Adipose tissue (tissue), 3 donors: ENCODE results near the gene ADAP1. TPM values are rescaled to one million over a fixed set of nuclear protein-coding genes. Genes with fewer than 3 reads are reported as not detected.

Experiments used
- H3K27ac ChIP-seq: one replicate; pipeline ENCODE4 v1.5.1; 2013; ENCODE audit warnings: low read depth, low read length
- WGBS, 3 donors: extraction: QIAGEN DNeasy Blood & Tissue Kit; methylation state at CpG; one replicate each; pipeline ENCODE4 v1.1.7; 2013; 5-methylcytosine and 5-hydroxymethylcytosine counted together
- polyA plus RNA-seq, 3 donors: library from polyadenylated mRNA; stranded (reverse); fragments of 200-250 nt; gene quantifications; one replicate each; pipeline ENCODE4 v1.2.3, GENCODE V29; 2013
- donor health status: healthy with polysubstance abuse.
- donor health status: Bipolar disorder and iron deficiency.
- donor health status: healthy.

Gene ADAP1
- polyA plus RNA-seq, 3 donors, result 8.7 to 11.7 (median 9.8) TPM

DNA sequence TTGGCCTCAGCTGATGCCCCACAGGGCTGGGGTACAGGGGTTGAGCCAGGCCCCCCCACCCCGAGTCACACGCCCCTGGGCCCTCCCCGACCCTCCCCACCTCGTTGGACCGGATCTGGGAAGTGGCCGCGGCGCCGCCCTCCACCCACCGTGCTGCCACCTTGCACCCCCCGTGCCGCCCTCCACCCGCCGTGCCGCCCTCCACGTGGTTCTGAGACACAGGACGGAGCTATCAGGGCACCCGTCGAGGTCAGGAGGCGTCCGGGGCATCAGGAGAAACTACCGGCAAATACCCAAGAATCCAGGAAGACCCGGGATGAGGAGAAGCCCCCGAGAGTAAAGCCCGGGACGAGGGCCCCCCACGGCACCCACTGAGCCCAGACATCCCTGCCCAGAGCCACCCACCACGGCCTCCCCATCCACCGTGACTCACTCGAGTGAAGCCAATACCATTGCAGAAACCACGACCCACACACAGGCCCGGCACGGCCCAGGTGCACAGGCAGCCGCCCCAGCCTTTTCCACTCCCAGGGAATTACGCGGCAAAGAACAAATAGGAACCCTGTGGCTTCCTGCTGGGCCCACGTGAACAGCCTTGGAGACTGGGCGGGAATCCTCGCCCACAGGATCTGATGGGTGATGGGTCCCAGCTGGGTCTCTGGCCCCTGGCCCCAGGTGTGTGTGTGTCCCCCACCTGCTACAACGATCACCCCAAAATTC is 34.0 kb downstream of the ADAP1 start:
- no peak overlapping the region for H3K27ac ChIP-seq
- 78 to 86% (median 80%) methylated on average over 33 to 40 of the region's 40 CpGs for WGBS, 3 donors

- H3K27ac ChIP-seq, result no peak overlapping the region
- 79 to 95% (median 83%) methylated on average over 19 to 26 of the region's 26 CpGs for WGBS, 3 donors
Measured at GRCh38 chr7:919924-920341, 34.5 kb downstream of the ADAP1 start.

- 87 to 92% (median 90%) methylated on average over 13 of the region's 13 CpGs for WGBS, 3 donors
- H3K27ac ChIP-seq, result no peak overlapping the region
Measured at GRCh38 chr7:919114-919442, 35.4 kb downstream of the ADAP1 start.

DNA sequence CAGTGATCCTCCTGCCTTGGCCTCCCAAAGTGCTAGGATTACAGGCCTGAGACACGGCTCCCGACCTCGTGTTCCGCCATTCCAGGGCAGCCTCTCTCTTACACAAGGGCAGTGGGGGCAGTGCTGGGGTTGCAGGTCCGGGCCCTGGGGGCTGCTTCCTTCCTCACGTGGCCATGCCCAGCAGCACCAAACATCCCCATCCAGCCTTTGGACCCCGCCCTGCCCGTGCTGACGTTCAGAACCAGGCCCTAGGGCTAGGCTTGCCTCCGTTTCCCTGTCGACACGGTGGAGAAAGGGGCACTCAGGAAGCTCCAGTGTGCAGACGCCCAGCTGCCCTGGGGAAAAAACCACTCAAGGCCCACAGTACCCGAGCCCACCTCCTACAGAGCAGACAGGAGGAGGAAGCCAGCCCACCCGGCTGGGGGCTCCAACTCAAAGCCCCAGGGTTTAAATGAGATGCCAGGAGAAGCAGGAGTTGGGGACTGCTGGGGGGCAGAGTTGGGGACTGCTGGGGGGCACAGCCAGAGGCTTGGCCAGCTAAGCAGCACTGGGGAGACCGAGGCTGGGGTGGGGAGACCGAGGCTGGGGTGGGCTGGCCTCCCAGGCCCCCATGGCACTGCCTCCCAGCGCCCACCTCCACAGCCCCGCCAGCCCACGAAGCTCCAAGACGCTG is 35.9 kb downstream of the ADAP1 start:
- 74 to 92% (median 75%) methylated on average over 18 to 21 of the region's 21 CpGs for WGBS, 3 donors
- no peak overlapping the region for H3K27ac ChIP-seq

DNA sequence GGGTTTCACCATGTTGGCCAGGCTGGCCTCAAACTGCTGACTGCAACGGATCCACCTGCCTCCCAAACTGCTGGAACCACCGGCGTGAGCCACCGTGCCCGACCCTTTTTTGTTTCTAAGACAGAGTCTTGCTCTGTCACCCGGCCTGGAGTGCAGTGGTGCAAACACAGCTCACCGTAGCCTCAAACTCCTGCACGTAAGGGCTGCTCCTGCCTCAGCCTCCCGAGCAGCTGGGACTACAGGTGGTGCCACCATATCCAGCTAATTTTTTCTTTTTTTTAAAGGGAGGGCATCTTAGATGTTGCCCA is 36.4 kb downstream of the ADAP1 start:
- WGBS, 3 donors, result 83 to 93% (median 90%) methylated on average over 9 of the region's 9 CpGs
- H3K27ac ChIP-seq, result no peak overlapping the region

- 82 to 88% (median 88%) methylated on average over 26 to 29 of the region's 33 CpGs for WGBS, 3 donors
Measured at GRCh38 chr7:917255-918117, 37.0 kb downstream of the ADAP1 start.

GRCh38 chr7:916291-916941 is 38.1 kb downstream of the ADAP1 start:
- WGBS, 3 donors, result 48 to 52% (median 50%) methylated on average over 16 to 17 of the region's 17 CpGs

More at GRCh38 chr7:917255-918117, 37.0 kb downstream of the ADAP1 start:
- no peak overlapping the region for H3K27ac ChIP-seq

DNA sequence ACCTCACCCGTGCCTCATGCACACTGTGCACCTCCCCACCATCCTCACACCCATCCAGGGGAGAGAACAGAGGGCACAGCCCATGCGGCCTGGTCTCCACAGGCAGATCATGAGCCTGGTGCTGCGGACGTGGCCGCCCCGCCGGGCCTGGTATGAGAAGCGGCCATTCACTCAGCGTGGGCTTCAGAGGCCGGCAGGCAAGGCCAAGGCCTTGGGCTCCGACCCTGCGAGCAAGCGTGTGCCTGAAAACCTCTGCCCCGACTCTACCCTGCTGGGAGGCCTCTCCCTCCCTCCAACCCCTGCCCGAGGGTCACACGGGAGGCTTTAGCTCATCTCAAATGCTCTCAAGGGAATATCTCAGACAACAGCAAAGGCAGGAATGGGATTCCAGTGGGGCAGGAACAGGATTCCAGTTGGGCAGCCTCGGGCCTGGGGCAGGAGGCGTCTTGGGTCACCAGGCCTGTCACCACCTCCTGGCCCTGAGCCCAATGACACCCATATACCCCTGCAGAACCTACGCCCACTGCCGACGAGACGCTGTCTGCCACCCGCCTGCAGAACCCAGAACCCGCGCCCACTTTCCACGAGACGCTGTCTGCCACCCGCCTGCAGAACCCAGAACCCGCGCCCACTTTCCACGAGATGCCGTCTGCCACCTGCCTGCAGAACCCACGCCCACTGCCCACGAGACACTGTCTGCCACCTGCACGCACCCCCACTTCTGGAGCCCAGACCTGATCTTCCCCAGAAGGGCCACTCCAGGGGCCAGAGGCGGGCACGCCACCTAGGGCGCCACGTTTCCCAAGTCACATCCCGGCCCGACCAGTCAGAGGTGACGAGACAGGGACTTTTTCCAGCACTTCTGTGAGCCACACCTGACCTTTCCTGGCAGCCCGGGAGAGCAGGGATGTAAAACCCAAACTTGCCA is 38.9 kb downstream of the ADAP1 start:
- 85 to 91% (median 90%) methylated on average over 42 to 43 of the region's 43 CpGs for WGBS, 3 donors
- no peak overlapping the region for H3K27ac ChIP-seq

More at GRCh38 chr7:916291-916941, 38.1 kb downstream of the ADAP1 start:
- H3K27ac ChIP-seq, result no peak overlapping the region

DNA sequence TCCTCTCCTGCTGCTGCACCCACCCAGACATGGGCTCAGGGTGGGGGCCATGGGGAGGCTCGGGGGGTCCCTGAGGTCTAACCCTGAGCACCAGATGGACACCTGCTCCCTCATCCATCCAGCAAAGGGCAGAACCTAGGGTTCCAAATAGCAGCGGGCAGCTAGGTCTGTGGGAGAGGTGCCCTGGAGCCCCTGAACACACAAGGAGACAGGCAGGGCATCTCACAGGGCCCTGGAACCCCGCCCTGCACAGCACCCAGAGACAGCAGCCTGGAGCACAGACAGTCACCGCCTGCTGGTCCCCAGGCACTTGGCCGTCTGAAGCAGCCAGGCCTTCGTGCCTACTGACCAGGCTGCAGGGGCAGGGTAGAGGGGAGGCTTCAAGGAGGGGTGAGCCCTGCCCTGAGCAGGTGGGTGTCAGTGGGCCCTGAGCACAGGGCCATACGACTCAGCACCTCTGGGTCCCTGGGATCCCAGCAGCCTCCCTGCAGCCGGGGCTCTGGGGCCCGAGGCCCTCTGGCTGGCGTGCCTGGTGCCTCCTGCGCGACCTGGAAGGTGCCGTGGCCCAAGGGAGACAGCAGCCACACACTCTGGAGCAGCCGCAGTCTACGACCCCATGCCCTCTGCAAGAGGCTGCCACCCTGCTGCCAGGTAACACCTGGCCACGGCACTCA is 39.8 kb downstream of the ADAP1 start:
- no peak overlapping the region for H3K27ac ChIP-seq
- WGBS, 3 donors, result 78 to 93% (median 86%) methylated on average over 13 to 16 of the region's 16 CpGs

- WGBS, 3 donors, result 64 to 70% (median 65%) methylated on average over 31 of the region's 31 CpGs
- no peak overlapping the region for H3K27ac ChIP-seq
Measured at GRCh38 chr7:913736-914520, 40.6 kb downstream of the ADAP1 start.

GRCh38 chr7:911791-912480 is 42.5 kb downstream of the ADAP1 start:
- 90 to 91% (median 90%) methylated on average over 33 to 41 of the region's 41 CpGs for WGBS, 3 donors
- H3K27ac ChIP-seq, result no peak overlapping the region

DNA sequence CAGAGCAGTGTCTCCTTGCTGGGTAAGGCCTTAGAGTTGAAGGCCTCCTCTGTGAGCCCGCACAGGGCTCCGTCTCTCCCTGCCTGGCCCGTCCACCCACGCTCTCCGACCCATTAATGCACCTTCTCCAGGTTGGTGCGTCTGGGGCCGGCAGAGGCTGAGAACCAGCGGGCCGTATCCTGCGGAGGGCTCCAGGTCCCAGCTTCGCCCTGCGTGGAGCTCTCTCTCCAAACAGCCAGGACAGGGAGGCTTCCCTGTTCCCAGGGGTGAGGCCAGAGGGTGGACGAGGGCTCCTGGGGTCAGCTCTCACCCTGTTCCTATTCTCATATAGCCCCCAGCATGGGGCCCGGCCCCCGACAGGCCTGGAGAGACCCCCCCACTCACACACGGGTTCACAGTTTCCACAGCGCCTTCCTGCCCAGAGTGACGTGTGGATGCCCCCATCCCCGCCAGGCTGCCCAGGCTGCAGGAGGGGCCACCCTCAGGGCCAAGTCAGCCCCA is 43.5 kb downstream of the ADAP1 start:
- no peak overlapping the region for H3K27ac ChIP-seq
- 81 to 86% (median 83%) methylated on average over 19 of the region's 19 CpGs for WGBS, 3 donors

GRCh38 chr7:910441-910861 is 44.0 kb downstream of the ADAP1 start:
- 83 to 89% (median 86%) methylated on average over 11 of the region's 11 CpGs for WGBS, 3 donors
- no peak overlapping the region for H3K27ac ChIP-seq

DNA sequence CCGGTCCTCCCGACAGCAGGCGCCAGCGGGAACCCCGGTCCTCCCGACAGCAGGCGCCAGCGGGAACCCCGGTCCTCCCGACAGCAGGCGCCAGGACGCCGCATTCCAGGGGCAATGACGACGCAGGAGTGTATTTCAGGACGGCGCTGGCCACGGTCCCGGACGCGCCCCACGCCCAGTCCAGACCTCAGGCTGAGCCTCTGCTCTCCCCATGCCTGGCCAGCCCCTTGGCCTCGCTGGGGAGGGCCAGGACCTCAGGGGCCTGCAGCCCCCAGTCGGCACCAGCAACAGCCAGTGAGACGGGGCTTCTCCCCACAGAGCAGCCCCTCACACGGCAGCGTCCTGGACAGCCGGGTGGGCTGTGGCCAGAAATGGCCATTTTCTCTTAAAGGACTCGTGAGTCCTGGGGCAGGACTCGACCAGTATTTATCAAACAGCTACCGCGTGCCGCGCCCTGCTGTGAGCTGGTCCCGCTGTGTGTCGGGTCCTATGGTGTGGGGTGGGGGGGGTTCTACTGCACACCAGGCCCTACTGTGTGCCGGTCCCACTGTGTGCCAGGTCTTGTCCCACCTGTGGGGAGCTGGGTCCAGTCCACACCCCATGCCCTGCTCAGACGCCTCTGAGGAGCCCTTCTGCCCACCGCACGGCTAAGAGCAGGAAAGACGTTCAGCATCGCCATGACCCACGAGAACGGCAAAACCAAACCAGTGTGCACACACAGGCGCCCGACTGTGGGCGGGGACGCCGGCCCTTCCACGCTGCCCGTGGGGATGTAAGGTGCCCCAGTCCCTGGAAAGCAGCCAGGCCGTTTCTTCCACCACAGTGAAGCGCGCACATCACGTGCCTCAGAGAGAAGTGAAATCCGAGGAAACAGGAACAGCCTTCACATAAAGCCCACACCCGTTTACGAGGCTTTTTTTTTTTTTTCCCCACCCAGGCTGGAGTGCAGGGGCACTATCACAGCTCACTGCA is 44.8 kb downstream of the ADAP1 start:
- 19 to 47% (median 24%) methylated on average over 48 to 55 of the region's 58 CpGs for WGBS, 3 donors
- no peak overlapping the region for H3K27ac ChIP-seq
